Activated CD8-positive, alpha-beta memory T cell treated with anti-CD3 and anti-CD28 coated beads for 48 hours (primary cell): Measurements from ENCODE around the gene RHOT2.
A peak's percentile ranks its signal among the peaks of the same experiment; 100 is the strongest.

Experiments
- DNase-seq, 3 experiments: peaks; one replicate each; pipeline ENCODE4 v3.0.0-alpha.2; 2020; ENCODE audit warnings: low read depth in 2 of 3, low spot score in 2 of 3

The RHOT2 gene

DNA sequence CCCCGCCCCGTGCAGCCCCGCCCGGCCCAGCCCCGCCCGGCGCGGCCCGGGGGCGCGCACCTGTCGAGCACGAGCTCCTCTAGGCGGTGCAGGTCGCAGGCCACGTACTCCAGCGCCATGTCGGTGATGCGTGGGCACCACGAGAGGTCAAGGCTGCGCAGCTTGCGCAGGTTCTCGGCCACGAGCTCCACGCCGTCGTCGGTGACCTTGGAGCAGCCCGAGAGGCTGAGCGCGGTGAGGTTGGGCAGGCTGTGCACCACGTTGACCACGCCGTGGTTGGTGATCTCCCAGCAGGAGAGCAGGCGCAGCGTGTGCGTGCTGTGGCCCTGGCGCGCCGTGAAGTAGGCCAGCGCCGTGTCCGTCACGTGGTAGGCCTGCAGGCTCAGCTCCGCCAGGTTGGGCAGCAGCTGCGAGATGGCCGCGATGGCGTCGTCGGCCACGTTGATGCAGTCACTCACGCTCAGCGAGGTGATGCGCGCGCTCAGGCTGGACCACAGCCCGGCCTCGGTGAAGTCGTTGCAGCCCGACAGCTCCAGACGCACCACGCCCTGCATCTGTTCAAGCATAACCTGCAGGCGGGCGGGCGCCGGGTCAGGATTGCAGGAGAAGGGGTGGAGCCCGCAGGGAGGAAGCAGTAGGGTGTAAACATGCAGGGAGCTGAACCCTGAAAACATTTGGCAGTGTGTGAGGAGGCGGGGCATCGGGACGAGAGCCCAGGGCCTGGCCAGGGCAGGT, 27.6 kb downstream of the RHOT2 start:
- DNase-seq, result no peak

GRCh38 chr16:698911-699671, 31.2 kb downstream of the RHOT2 start:
- no peak for DNase-seq

GRCh38 chr16:700684-701584, 33.0 kb downstream of the RHOT2 start:
- no peak for DNase-seq

GRCh38 chr16:702341-702740, 34.4 kb downstream of the RHOT2 start:
- DNase-seq, result no peak

DNA sequence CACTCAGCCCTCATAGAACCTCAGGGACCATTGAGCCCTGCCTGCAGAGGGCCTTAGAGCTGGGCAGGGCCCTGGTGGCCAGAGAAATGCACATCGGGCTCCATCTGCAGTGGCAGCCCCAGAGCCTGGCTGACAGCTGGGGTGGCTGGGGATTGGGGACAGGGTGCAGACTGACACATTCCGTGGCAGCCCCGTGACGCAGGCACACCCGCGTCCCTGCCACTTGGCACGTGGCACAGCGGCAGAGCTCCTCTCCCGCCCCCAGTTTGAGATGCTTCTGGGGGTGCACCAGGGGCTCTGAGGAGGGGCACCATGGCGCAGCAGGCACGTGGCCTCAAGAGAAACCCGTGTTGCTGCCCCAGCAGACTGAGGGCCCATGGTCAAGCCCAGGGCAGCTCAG, 35.5 kb downstream of the RHOT2 start:
- DNase-seq, result no peak

- no peak for DNase-seq
Observed at GRCh38 chr16:704047-704446, 36.1 kb downstream of the RHOT2 start.

DNA sequence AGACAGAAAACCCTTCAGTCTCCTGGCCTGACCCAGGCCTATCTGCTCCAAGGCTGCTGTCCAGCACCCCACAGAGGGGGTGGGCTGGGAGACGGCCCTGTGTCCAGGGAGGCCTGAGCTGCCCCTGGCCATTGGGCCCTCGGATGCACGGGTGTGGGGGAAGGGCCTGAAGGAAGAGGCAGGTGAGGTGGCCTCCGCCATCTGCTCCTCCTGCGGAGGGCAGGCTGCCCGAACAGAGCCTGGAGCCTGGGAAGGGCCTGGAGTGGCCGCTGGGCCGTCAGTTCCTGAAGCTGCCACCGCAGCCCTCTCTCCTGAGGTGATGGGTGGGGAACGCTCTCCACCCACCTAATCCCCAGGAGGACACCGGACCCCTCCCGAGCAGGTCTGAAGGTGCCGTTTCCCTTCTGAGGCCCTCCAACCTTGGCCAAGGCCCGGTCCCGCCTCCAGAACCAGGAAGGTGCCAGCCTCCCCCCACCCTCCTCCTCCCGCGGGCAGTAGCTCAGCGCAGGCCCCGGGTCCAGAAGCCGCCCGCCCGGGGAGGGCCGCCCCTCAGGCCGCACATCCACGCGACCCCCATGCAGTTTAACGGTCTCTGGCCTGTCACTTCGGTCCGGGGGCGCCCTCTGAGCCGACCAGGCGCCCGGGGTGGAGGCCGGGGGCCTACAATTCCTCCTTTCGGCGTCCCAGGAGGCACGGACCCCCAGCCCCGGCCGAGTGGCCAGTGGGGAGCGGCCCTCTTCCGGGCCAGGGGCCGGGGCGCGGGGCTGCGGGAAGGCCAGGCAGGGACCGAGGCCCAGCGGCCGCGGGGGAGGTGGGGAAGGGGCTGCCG, 36.8 kb downstream of the RHOT2 start:
- no peak for DNase-seq

DNA sequence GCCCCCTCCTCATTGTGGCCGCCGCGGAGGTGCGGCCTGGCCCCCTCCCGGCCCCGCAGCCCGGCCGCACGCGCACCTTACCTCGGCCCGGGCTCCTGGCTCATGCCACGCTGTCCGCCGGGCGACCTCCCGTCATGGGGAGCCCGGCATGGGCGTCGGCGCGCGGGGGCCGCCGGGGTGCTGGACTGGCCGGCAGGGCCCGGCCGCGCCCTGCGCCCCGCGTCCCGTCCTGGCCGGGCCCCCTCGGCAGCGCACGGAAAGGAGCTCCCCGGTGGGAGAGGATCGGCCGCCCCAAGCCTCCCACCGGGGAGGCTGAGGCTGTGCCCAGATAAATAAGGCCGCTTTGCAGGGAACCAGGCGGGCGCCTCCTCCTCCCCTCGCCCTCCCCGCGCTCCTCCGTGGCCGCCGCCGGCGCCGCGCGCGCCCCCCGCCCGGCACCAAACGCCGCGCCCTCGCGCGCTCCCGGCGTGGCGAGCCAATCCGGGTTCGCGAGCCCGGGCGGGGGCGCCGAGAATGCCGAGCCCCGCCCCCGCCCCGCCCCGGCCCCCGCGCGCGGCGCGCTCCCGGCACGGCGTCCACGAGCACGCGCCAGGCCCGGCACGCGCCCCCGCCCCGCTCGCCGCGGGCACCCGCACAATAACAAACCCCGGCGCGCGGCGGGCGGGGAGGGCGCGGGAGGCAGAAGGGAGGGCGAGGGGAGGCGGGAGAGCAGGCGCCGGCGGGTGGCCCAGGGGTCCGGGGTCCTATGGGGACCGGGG, 37.7 kb downstream of the RHOT2 start, which contains the start of gene FBXL16:
TSS of gene FBXL16 (minus strand) at position 371 of the 758 bp plus-strand sequence. CDS start 8,396 bp downstream, outside the sequence.
- no peak for DNase-seq

- no peak for DNase-seq
Observed at GRCh38 chr16:706189-707061, 38.5 kb downstream of the RHOT2 start.

GRCh38 chr16:707062-707538, 39.2 kb downstream of the RHOT2 start:
- DNase-seq, result no peak

GRCh38 chr16:708019-708418, 40.1 kb downstream of the RHOT2 start:
- no peak for DNase-seq

DNA sequence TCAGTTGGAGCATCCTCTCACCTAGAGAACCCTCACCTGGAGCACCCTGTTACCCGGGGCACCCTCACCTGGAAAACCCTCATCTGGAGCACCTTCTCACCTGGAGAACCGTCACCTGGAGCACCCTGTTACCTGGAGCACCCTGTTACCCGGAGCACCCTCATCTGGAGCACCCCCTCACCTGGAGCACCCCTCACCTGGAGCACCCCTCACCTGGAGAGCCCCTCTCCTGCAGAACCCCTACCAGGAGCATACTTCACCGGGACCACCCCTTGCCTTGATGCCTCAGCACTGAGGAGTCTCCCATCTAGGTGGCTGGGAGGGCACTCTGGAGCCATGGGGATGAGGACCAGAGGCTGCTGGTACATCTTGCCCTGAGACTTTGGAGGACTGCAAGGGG, 41.0 kb downstream of the RHOT2 start:
- no peak for DNase-seq

GRCh38 chr16:709566-710499, 41.9 kb downstream of the RHOT2 start:
- DNase-seq, result no peak

GRCh38 chr16:710500-711075, 42.7 kb downstream of the RHOT2 start:
- DNase-seq, result no peak

DNA sequence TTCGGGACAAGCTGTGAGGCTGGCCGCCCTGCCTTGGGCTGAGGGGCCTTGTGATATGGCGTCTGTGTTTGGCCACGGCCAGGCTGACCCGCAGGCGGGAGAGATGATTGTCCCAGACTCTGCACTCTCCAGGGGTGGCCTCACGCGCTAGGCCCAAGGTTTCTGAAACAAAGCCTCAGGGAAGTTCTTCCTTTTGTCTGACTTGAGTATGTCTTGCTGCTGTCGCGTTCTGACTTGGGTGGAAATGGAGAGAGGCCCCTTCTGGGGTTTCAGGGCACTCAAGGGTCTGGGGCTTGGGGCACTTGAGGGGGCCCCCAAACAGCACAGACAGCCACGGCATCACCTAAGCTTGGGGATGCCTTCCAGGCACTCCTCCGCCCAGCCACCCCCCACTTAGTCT, 43.2 kb downstream of the RHOT2 start:
- no peak for DNase-seq

GRCh38 chr16:711548-712320, 43.8 kb downstream of the RHOT2 start:
- peak in 2 of 3 experiments; percentile 74 to 81 for DNase-seq
